T-helper 17 cell (primary cell): Measurements from ENCODE around the gene NPTN. TPM values are rescaled to one million over a fixed set of nuclear protein-coding genes. Genes with fewer than 3 reads are reported as not detected.

Source experiments
- ATAC-seq: fragments of 150-1000 bp; cut with Tn5 transposase; 2 replicates; pipeline ENCODE4 v1.10.0; 2021; ENCODE audit warnings: mild to moderate bottlenecking, moderate library complexity
- DNase-seq, 3 donors: peaks; one replicate each; pipeline versions ENCODE4 v3.0.0 to v3.0.0-alpha.2; 2020 to 2021
- H3K9me3 ChIP-seq: one replicate; pipeline ENCODE4 v1.7.0; 2013; ENCODE audit warnings: low read length, mild to moderate bottlenecking; ENCODE audit not compliant: control insufficient read depth, poor library complexity, severe bottlenecking
- H3K27ac Mint-ChIP-seq: one replicate; pipeline ENCODE4 v1.8.0; 2022; ENCODE audit warnings: mild to moderate bottlenecking, moderate library complexity, mixed read lengths
- H3K27me3 Mint-ChIP-seq: one replicate; pipeline ENCODE4 v1.8.0; 2022; ENCODE audit warnings: mixed read lengths
- H3K36me3 Mint-ChIP-seq: one replicate; pipeline ENCODE4 v1.8.0; 2022; ENCODE audit warnings: low read depth, mixed read lengths
- H3K4me1 Mint-ChIP-seq: one replicate; pipeline ENCODE4 v1.8.0; 2022; ENCODE audit warnings: mild to moderate bottlenecking, mixed read lengths
- H3K4me3 Mint-ChIP-seq: one replicate; pipeline ENCODE4 v1.8.0; 2022; ENCODE audit warnings: mild to moderate bottlenecking, moderate library complexity, mixed read lengths
- total RNA-seq, 4 donors: library from RNA in 2 of 4; stranded (reverse) in 2 of 4; gene quantifications; one replicate each; pipeline ENCODE4 v1.2.3 and lab custom pipeline; 2022 to 2026

Gene NPTN
- total RNA-seq, 2 donors from 2014 or later = 25.0 to 48.5 TPM

- no peak for DNase-seq
- no peaks in the 10 kb centered on the region for H3K9me3 ChIP-seq
- Mint-ChIP-seq H3K4me1 (peaks cover 11% of the 10 kb centered on the region), H3K36me3 (no peaks in the 10 kb centered on the region), H3K27ac (no peak overlapping the region), H3K4me3 (no peak overlapping the region), H3K27me3 (no peaks in the 10 kb centered on the region)
- no peak for ATAC-seq
These were observed 28.7 kb downstream of the NPTN start for GRCh38 chr15:73604477-73604876.

- H3K9me3 ChIP-seq = no peaks in the 10 kb centered on the region
- Mint-ChIP-seq H3K4me1 (peaks cover 11% of the 10 kb centered on the region), H3K36me3 (no peaks in the 10 kb centered on the region), H3K27me3 (no peaks in the 10 kb centered on the region), H3K4me3 (no peak overlapping the region), H3K27ac (no peak overlapping the region)
- no peak for ATAC-seq
- no peak for DNase-seq
These were observed 30.2 kb downstream of the NPTN start for GRCh38 chr15:73602992-73603391.

- H3K27me3 Mint-ChIP-seq = no peaks in the 10 kb centered on the region
- H3K4me1 Mint-ChIP-seq = peaks cover 11% of the 10 kb centered on the region
- no peak overlapping the region for H3K4me3 Mint-ChIP-seq
- no peak for DNase-seq
- H3K9me3 ChIP-seq = no peaks in the 10 kb centered on the region
- H3K36me3 Mint-ChIP-seq = no peaks in the 10 kb centered on the region
- H3K27ac Mint-ChIP-seq = no peak overlapping the region
- ATAC-seq = no peak
These were observed 30.7 kb downstream of the NPTN start for GRCh38 chr15:73602446-73602843.

- Mint-ChIP-seq H3K27ac (no peak overlapping the region), H3K36me3 (no peaks in the 10 kb centered on the region), H3K4me1 (peaks cover 11% of the 10 kb centered on the region)
These were observed 31.4 kb downstream of the NPTN start for GRCh38 chr15:73601451-73602445.

GRCh38 chr15:73600413-73601335 lies 32.5 kb downstream of the NPTN start:
- no peaks in the 10 kb centered on the region for H3K9me3 ChIP-seq
- H3K27ac Mint-ChIP-seq = no peak overlapping the region
- ATAC-seq (no peak), DNase-seq (no peak)
- H3K36me3 Mint-ChIP-seq = no peaks in the 10 kb centered on the region
- H3K4me3 Mint-ChIP-seq = no peak overlapping the region
- no peaks in the 10 kb centered on the region for H3K27me3 Mint-ChIP-seq
- H3K4me1 Mint-ChIP-seq = peaks cover 18% of the 10 kb centered on the region

More at GRCh38 chr15:73601451-73602445, 31.4 kb downstream of the NPTN start:
- H3K27me3 Mint-ChIP-seq = no peaks in the 10 kb centered on the region
- ATAC-seq (no peak), DNase-seq (no peak)
- no peaks in the 10 kb centered on the region for H3K9me3 ChIP-seq
- no peak overlapping the region for H3K4me3 Mint-ChIP-seq

GRCh38 chr15:73599934-73600333 lies 33.3 kb downstream of the NPTN start:
- no peak overlapping the region for H3K27ac Mint-ChIP-seq
- peaks cover 20% of the 10 kb centered on the region for H3K4me1 Mint-ChIP-seq
- DNase-seq (no peak), ATAC-seq (no peak)
- H3K27me3 Mint-ChIP-seq = no peaks in the 10 kb centered on the region
- no peaks in the 10 kb centered on the region for H3K36me3 Mint-ChIP-seq
- H3K4me3 Mint-ChIP-seq = no peak overlapping the region
- no peaks in the 10 kb centered on the region for H3K9me3 ChIP-seq

GRCh38 chr15:73598530-73599160 lies 34.5 kb downstream of the NPTN start:
- DNase-seq (no peak), ATAC-seq (no peak)
- peaks cover 23% of the 10 kb centered on the region for H3K4me1 Mint-ChIP-seq
- no peaks in the 10 kb centered on the region for H3K36me3 Mint-ChIP-seq
- no peaks in the 10 kb centered on the region for H3K27me3 Mint-ChIP-seq
- peak overlapping the region; percentile 27 for H3K27ac Mint-ChIP-seq
- H3K4me3 Mint-ChIP-seq = no peak overlapping the region
- no peaks in the 10 kb centered on the region for H3K9me3 ChIP-seq

- Mint-ChIP-seq H3K36me3 (no peaks in the 10 kb centered on the region), H3K4me1 (peaks cover 26% of the 10 kb centered on the region), H3K27ac (no peak overlapping the region), H3K27me3 (no peaks in the 10 kb centered on the region), H3K4me3 (no peak overlapping the region)
- no peaks in the 10 kb centered on the region for H3K9me3 ChIP-seq
- no peak for ATAC-seq
- no peak for DNase-seq
These were observed 36.1 kb downstream of the NPTN start for GRCh38 chr15:73597036-73597638.

- Mint-ChIP-seq H3K36me3 (no peaks in the 10 kb centered on the region), H3K27ac (peak overlapping the region; percentile 39), H3K4me3 (no peak overlapping the region), H3K27me3 (no peaks in the 10 kb centered on the region), H3K4me1 (peaks cover 30% of the 10 kb centered on the region)
- DNase-seq (no peak), ATAC-seq (no peak)
- no peaks in the 10 kb centered on the region for H3K9me3 ChIP-seq
These were observed 37.0 kb downstream of the NPTN start for GRCh38 chr15:73596174-73596573.

GRCh38 chr15:73594109-73594508 lies 39.1 kb downstream of the NPTN start:
- ATAC-seq (no peak), DNase-seq (no peak)
- no peak overlapping the region for H3K4me3 Mint-ChIP-seq
- H3K27ac Mint-ChIP-seq = no peak overlapping the region
- H3K27me3 Mint-ChIP-seq = no peaks in the 10 kb centered on the region
- peaks cover 2% of the 10 kb centered on the region for H3K36me3 Mint-ChIP-seq
- no peaks in the 10 kb centered on the region for H3K9me3 ChIP-seq
- H3K4me1 Mint-ChIP-seq = peaks cover 28% of the 10 kb centered on the region

GRCh38 chr15:73593304-73594074 lies 39.7 kb downstream of the NPTN start:
- Mint-ChIP-seq H3K36me3 (peaks cover 7% of the 10 kb centered on the region), H3K27ac (no peak overlapping the region), H3K27me3 (no peaks in the 10 kb centered on the region), H3K4me3 (no peak overlapping the region), H3K4me1 (peaks cover 32% of the 10 kb centered on the region)
- no peaks in the 10 kb centered on the region for H3K9me3 ChIP-seq
- ATAC-seq (no peak), DNase-seq (no peak)

- no peaks in the 10 kb centered on the region for H3K27me3 Mint-ChIP-seq
- H3K4me3 Mint-ChIP-seq = no peak overlapping the region
- peaks cover 11% of the 10 kb centered on the region for H3K36me3 Mint-ChIP-seq
- peak overlapping the region; percentile 59 for H3K27ac Mint-ChIP-seq
- DNase-seq (no peak), ATAC-seq (no peak)
- H3K4me1 Mint-ChIP-seq = peaks cover 17% of the 10 kb centered on the region
- no peaks in the 10 kb centered on the region for H3K9me3 ChIP-seq
These were observed 42.9 kb downstream of the NPTN start for GRCh38 chr15:73590263-73590662.
